Activated T-cell treated with anti-CD3 and anti-CD28 coated beads, Interleukin-2, amount 50 U/mL, for 24 hours (primary cell): ENCODE data around the gene PCNX4.

Source experiments
- DNase-seq: peaks from one replicate; pipeline ENCODE4 v3.0.0-alpha.2; 2020
- H3K27ac Mint-ChIP-seq: 2 replicates; pipeline ENCODE4 v1.8.0; 2020; ENCODE audit warnings: mild to moderate bottlenecking, mixed read lengths
- H3K27me3 Mint-ChIP-seq: 2 replicates; pipeline ENCODE4 v1.8.0; 2020; ENCODE audit warnings: mixed read lengths
- H3K36me3 Mint-ChIP-seq: 2 replicates; pipeline ENCODE4 v1.8.0; 2020; ENCODE audit warnings: low read depth, mixed read lengths
- H3K4me1 Mint-ChIP-seq: 2 replicates; pipeline ENCODE4 v1.8.0; 2020; ENCODE audit warnings: low read depth, mixed read lengths
- H3K4me3 Mint-ChIP-seq: 2 replicates; pipeline ENCODE4 v1.8.0; 2020; ENCODE audit warnings: mild to moderate bottlenecking, moderate library complexity, mixed read lengths
- H3K9me3 Mint-ChIP-seq: 2 replicates; pipeline ENCODE4 v1.8.0; 2020; ENCODE audit warnings: mixed read lengths

The PCNX4 gene

DNA sequence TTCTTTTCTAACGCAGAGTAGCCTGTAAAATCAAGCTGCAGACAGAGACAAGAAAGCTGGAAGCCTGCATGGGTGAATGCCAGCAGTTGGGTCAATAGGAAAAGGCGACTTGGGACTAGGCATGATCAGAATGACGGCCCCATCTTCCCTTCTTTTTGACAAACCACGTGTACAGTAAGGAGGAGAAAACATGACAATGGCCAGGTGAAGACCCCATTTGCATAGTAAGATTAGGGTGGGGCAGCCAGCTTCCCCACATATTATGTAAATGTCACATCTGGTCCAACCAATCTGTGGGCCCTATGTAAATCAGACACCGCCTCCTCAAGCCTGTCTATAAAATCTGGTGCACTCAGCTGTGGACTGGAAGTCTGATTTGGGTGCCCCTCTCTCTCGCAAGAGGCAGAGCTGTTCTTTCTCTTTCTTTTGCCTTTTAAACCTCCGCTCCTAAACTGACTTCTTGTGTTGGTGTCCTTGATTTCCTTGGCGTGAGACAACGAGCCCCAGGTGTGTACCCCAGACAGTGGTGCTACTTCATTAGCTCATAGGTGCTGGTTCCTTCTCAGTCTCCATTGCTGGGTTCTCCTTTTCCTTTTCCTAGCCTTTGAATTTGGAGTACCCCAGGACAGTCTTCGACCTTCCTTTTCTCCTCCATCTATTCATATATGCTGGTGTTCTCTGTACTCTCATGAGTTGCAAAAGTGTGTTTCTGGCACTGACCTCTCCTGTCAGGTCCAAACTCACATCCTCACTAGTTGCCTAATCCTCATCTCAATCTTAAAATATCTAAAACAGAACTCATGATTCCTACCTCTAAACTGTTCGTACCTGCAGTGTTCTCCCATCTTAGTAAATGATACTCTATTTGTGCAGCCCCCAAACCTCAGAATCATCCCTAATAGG, 82.9 kb downstream of the PCNX4 start:
- no peaks in the 10 kb centered on the region for H3K27me3 Mint-ChIP-seq
- no peak overlapping the region for H3K27ac Mint-ChIP-seq
- peaks cover 2% of the 10 kb centered on the region for H3K9me3 Mint-ChIP-seq
- peaks cover 2% of the 10 kb centered on the region for H3K4me1 Mint-ChIP-seq
- no peaks in the 10 kb centered on the region for H3K36me3 Mint-ChIP-seq
- H3K4me3 Mint-ChIP-seq, result no peak overlapping the region
- no peak for DNase-seq

DNA sequence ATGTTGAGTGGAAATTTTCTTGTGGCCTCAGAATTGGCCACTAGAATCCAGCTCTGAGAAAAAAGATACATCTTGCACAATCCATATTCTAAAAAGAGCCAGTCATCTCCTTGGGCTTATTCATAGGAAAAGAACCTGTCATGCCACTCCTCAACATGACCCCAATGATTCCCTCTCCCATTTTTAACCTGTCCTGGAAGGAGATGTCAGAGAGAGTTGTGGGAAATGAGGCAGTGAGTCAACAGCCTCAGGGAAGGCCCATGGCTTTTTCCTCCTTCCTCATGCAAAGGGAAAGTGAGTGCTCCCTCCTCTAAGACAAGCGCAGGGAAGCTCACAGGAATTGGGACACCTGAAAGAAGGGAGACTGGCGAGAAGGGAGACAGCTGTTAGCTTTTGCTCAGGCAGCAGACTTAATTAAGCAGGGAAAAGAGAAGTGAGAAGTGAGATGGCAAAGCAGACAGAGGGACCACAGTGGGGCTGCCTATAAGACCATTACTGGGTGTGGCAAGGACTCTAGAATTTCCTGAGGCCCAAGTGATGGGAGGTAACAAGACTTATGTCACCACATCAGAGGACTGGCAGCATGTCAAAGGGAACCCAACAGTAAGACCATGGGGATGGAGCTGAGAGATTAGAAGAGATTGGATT, 83.7 kb downstream of the PCNX4 start:
- no peak for DNase-seq
- H3K9me3 Mint-ChIP-seq, result peaks cover 2% of the 10 kb centered on the region
- no peaks in the 10 kb centered on the region for H3K36me3 Mint-ChIP-seq
- H3K27me3 Mint-ChIP-seq, result no peaks in the 10 kb centered on the region
- H3K4me3 Mint-ChIP-seq, result no peak overlapping the region
- H3K4me1 Mint-ChIP-seq, result peaks cover 4% of the 10 kb centered on the region
- no peak overlapping the region for H3K27ac Mint-ChIP-seq

DNA sequence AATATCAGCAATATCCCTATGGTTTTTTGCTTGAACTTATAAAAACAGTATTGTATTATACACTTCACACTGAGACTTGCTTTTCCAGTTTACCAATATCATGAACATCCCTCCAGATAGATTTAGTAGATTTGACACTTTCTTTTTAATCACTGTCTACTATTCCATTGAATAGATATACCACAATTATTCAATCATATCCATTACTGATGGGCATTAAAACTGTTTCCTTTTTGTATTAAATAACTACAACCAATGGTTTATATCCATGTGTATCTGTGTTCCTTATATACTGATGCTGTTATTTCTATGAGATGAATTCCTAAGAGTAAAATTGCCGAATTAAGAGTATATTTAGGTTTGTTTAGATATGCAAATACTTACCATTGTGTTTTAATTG, 86.4 kb downstream of the PCNX4 start:
- peaks cover 9% of the 10 kb centered on the region for H3K4me1 Mint-ChIP-seq
- peaks cover 2% of the 10 kb centered on the region for H3K9me3 Mint-ChIP-seq
- H3K27ac Mint-ChIP-seq, result no peak overlapping the region
- no peaks in the 10 kb centered on the region for H3K27me3 Mint-ChIP-seq
- no peak for DNase-seq
- H3K4me3 Mint-ChIP-seq, result no peak overlapping the region
- no peaks in the 10 kb centered on the region for H3K36me3 Mint-ChIP-seq

DNA sequence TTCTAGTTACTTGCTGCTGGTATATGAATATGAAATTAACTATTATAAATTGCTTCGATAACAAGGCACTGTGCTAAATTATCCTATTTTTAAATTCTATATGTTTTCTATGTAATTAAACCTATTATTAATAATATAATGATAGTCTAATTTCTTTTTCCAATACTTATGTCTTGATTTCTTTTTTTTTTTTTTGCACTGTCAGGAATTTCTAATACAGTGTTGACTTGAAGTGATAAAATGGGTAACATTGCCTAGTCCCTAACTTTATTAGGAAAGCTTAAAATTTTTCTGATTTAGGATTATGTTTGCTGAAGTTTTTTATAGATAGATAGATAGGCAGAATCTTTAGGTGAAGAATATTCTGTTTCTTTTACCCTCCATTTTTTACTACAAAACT, 87.1 kb downstream of the PCNX4 start:
- no peak overlapping the region for H3K4me3 Mint-ChIP-seq
- peaks cover 2% of the 10 kb centered on the region for H3K9me3 Mint-ChIP-seq
- H3K27ac Mint-ChIP-seq, result no peak overlapping the region
- H3K36me3 Mint-ChIP-seq, result no peaks in the 10 kb centered on the region
- H3K4me1 Mint-ChIP-seq, result peaks cover 16% of the 10 kb centered on the region
- no peak for DNase-seq
- no peaks in the 10 kb centered on the region for H3K27me3 Mint-ChIP-seq

DNA sequence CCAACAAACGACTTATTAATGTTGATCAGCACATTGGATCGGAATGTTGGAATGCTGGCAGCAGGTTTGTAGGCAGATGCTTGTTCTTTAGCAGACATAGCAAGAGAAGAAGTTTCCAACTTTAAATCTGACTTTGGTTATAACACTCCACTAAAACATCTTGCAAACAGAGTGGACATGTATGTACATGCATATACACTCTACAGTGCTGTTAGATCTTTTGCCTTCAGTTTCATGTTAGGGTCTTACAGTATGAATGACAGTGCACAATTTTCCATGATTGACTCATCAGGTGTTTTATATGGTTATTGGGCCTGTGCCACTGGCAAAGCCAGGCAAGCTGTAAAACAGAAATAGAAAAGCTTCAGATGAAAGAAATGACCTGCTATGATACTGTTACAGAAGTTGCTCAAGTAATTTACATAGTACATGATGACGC, 87.7 kb downstream of the PCNX4 start:
- Mint-ChIP-seq H3K9me3 (peaks cover 2% of the 10 kb centered on the region), H3K36me3 (no peaks in the 10 kb centered on the region), H3K4me3 (no peak overlapping the region), H3K27ac (no peak overlapping the region), H3K27me3 (no peaks in the 10 kb centered on the region), H3K4me1 (peaks cover 21% of the 10 kb centered on the region)
- no peak for DNase-seq

DNA sequence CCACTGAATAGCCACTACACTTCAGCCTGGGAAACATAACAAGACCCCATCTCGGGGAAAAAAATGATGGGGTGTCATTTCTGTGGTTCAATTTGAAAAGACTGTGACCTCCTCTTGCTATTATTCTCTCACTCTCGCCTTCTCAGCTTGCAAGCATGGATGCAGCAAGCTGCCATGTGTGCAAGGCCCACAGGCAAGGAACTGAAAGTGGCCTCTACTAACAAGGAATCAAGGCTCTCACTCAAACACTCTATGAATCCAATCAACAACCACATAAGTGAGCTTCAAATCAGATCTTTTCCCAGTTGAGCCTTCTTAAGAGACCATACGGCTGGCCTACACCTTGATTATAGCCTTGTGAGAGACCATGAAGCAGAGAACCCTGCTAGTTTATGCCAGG, 91.4 kb downstream of the PCNX4 start:
- DNase-seq, result no peak
- Mint-ChIP-seq H3K27me3 (no peaks in the 10 kb centered on the region), H3K4me1 (peaks cover 31% of the 10 kb centered on the region), H3K36me3 (no peaks in the 10 kb centered on the region), H3K9me3 (peaks cover under 1% of the 10 kb centered on the region), H3K4me3 (no peak overlapping the region), H3K27ac (peak overlapping the region; percentile 91)

DNA sequence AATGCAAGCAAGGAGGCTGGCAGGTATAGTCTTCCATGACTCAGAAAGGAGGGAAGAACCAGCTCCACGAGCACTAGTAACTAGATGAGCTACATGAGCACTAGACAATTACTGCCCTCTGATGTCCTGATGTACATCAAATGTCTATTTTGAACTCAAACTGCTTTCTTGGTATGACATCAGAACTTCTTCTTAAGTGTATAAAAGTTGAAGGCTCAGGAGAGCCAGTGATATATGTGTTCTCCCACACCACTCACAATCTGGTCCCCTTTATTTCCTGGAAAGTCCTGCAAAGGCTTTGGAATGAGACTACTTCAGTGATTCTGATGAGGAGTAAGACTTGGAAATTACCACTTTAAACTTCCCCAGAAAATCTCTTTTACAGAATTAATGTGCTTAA, 92.0 kb downstream of the PCNX4 start:
- peaks cover 31% of the 10 kb centered on the region for H3K4me1 Mint-ChIP-seq
- H3K9me3 Mint-ChIP-seq, result no peaks in the 10 kb centered on the region
- H3K27me3 Mint-ChIP-seq, result no peaks in the 10 kb centered on the region
- H3K4me3 Mint-ChIP-seq, result peak overlapping the region; percentile 76
- DNase-seq, result no peak
- peak overlapping the region; percentile 91 for H3K27ac Mint-ChIP-seq
- H3K36me3 Mint-ChIP-seq, result no peaks in the 10 kb centered on the region

DNA sequence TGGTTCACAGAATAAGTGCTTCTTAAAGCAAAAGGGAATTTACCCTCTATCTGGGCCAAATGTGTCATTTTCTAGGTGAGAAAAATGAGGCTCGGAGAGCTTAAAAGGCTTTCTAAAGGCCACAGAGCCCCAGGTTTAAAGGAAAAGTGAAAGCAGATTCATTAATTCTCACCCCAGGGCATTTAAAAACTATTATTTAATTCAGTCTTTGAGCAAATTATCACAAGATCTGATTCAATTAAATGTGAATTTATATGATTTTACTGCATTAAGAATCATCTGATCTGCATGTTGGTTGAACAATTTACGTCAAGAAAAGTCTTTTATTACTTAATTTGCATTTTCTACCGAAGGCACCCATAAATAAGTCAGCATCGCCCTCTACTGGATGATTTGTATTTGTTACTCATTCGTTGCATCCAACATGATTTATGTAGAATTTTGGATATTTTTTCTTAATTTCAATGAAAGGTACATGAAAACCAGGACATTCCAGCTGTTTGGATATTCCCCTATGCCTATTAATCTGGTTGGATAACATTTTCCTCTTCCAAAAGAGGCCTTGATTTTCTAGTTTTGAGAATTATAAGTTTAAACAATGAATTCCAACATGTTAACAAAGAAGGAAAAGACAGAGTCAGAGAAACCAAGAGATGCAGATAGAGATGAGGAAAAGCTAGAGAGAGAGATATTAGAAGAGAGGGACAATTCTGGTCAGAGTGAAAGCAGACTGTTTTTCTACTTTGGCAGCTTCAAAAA, 92.6 kb downstream of the PCNX4 start:
- no peaks in the 10 kb centered on the region for H3K9me3 Mint-ChIP-seq
- H3K4me3 Mint-ChIP-seq, result peak overlapping the region; percentile 76
- H3K27ac Mint-ChIP-seq, result peak overlapping the region; percentile 91
- H3K4me1 Mint-ChIP-seq, result peaks cover 31% of the 10 kb centered on the region
- no peak for DNase-seq
- H3K36me3 Mint-ChIP-seq, result no peaks in the 10 kb centered on the region
- H3K27me3 Mint-ChIP-seq, result no peaks in the 10 kb centered on the region

DNA sequence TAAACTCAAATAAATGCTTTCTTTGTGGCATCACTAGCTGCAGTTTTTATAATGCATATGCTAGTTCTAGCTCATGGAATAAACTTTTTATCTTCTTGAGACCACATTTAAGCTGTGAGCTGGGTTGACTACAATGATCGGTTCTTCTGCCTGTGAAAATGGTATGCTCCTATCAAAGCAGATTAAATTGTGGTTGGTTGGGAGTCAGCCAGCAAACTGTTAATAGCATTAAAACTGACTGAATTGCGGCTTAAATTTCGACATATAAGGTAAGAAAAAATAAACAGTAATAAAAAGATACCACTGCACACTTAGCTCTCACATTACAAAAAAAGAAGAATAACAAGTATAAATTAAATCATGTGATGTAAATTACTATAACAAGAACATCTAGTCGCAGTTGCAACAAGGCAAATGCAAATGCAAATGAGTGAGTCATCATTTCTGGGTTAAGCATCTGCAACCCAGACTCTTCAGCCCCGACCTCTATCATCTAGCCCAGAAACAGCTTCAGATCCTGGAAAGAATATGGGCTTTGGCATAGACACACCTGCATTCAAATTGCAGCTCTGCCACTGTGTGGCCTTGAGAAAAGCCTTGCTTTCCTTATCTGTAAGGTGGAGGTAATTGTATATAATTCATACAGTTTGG, 93.3 kb downstream of the PCNX4 start:
- peaks cover 28% of the 10 kb centered on the region for H3K4me1 Mint-ChIP-seq
- no peaks in the 10 kb centered on the region for H3K9me3 Mint-ChIP-seq
- H3K27me3 Mint-ChIP-seq, result no peaks in the 10 kb centered on the region
- no peak overlapping the region for H3K4me3 Mint-ChIP-seq
- DNase-seq, result no peak
- H3K27ac Mint-ChIP-seq, result no peak overlapping the region
- H3K36me3 Mint-ChIP-seq, result no peaks in the 10 kb centered on the region

DNA sequence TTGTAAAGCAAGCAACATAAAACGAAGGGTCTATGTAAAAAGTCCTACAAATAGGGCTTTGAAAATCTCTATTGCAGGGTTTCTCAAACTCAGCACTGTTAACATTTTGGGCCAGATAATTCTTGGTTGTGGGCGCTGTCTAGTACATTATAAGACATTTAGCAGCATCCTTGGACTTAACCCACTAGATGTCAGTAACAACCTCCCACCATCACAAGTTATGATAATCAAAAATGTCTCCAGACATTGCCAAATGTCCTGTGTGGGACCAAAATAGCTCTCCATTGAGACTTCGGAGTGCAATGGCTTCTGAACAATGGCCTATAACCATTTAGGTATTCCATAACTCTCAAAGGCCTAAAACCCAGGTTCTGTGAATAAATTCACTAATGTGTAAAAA, 96.4 kb downstream of the PCNX4 start:
- DNase-seq, result no peak
- H3K27me3 Mint-ChIP-seq, result no peaks in the 10 kb centered on the region
- H3K4me3 Mint-ChIP-seq, result no peak overlapping the region
- H3K27ac Mint-ChIP-seq, result no peak overlapping the region
- no peaks in the 10 kb centered on the region for H3K9me3 Mint-ChIP-seq
- H3K36me3 Mint-ChIP-seq, result no peaks in the 10 kb centered on the region
- peaks cover 24% of the 10 kb centered on the region for H3K4me1 Mint-ChIP-seq

DNA sequence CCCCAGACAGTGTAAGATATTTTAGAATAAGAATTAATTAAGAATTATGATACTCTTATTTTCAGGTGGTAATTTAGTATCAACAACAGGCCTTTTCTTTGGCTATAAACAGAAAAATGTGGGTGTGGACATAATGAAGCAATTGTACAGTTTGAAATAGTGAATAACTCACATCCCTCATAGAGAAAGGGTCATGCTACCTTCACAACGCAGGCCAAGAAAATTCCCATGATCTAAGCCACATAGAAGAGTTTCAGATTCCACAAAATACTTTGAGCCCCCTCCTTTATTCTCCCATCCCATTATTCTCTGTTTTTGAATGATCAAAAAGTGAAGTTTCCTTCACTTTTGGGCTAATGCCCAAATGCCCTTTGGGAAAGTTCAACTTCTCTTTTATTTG, 97.0 kb downstream of the PCNX4 start:
- H3K4me3 Mint-ChIP-seq, result no peak overlapping the region
- H3K9me3 Mint-ChIP-seq, result no peaks in the 10 kb centered on the region
- H3K36me3 Mint-ChIP-seq, result no peaks in the 10 kb centered on the region
- peaks cover 18% of the 10 kb centered on the region for H3K4me1 Mint-ChIP-seq
- no peak for DNase-seq
- H3K27ac Mint-ChIP-seq, result no peak overlapping the region
- no peaks in the 10 kb centered on the region for H3K27me3 Mint-ChIP-seq

DNA sequence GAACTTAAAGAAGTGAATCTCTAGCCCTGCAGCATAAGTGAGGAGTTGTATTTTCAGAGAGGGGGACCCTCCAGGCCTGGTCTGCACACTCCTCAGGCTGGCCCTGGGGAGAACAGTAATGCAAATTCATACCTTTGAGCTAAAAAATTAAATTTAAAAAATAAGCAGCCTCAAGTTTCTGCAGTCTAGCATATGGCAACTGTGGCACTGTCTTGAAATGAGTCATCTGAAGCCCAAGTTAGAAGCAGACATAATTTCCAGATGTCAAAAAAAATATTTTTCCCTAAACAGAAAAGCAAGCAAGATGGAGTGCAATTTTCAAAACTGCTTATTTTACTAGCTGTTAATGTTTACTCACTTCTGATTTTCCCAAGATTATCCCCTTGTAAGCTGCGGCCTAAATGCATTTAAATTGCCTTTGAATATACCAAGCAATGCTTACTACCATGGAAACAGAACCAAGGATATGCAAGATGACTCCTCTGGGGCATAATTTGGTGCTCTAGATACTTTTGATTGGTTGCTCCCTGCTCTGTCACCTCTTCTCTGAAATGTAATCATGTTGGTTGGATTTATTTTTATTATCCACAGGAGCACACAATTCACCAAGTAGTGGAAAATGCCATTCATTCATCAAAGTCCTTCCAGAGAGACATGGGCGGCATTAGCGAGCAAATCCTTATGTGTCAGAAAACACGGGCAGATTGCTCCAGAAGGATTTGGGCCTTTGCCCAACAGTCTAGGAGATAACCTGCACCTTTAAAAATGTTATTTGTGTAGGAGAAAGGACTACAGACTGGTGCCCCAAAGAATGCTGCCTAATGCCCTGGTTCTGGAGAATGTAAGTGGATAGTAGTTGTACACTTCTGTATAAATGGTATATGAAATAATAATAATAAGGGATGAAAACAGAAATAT, 98.5 kb downstream of the PCNX4 start:
- no peaks in the 10 kb centered on the region for H3K36me3 Mint-ChIP-seq
- no peak overlapping the region for H3K27ac Mint-ChIP-seq
- H3K9me3 Mint-ChIP-seq, result no peaks in the 10 kb centered on the region
- H3K27me3 Mint-ChIP-seq, result no peaks in the 10 kb centered on the region
- peaks cover 6% of the 10 kb centered on the region for H3K4me1 Mint-ChIP-seq
- no peak for DNase-seq
- H3K4me3 Mint-ChIP-seq, result no peak overlapping the region

DNA sequence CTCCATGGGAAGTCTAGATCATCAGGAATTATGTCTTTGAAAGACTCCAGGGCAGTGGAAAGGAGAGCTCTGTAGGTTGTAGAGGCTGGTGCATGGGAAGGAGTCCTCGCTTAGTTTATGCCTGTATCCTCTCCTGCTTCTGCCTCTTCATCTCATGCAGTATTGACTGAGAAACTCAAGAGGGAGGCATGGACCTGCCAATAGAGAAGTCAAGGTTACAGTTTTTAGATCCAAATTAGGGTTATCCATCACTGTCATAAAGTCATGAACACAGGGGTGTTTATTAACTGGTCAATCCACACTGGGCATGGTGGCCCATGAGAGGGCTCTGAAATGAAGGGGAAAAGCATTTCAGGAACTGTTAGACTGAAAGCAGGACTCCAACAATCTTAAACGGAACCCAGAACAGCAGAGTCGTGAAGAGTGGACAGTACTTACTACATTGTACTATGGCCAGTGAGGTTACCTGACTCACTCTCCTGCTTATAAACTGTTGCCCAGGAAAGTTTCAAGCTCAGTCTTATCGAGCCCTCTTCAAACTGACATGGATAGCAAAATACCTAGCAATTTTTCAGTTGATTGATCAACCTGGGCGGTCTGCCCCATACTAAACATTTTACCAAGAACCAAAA, 103.6 kb downstream of the PCNX4 start:
- Mint-ChIP-seq H3K36me3 (no peaks in the 10 kb centered on the region), H3K27me3 (peaks cover 8% of the 10 kb centered on the region), H3K4me1 (peaks cover 12% of the 10 kb centered on the region), H3K27ac (no peak overlapping the region), H3K4me3 (no peak overlapping the region), H3K9me3 (peaks cover 14% of the 10 kb centered on the region)
- no peak for DNase-seq
